GM21515 (cell line): ENCODE results near the gene C5orf15.
A peak's percentile ranks its signal among the peaks of the same experiment; 100 is the strongest.
"Not testable (repeated sequence)": the region's sequence is repeated elsewhere in the genome, so short reads cannot be mapped to it uniquely, and the experiment has no call there.

Source experiments
- ATAC-seq: cut with Tn5 transposase; IDR thresholded peaks from one replicate; pipeline ENCODE4 v1.9.1; 2021; ENCODE audit not compliant: unreplicated experiment

The C5orf15 gene

DNA sequence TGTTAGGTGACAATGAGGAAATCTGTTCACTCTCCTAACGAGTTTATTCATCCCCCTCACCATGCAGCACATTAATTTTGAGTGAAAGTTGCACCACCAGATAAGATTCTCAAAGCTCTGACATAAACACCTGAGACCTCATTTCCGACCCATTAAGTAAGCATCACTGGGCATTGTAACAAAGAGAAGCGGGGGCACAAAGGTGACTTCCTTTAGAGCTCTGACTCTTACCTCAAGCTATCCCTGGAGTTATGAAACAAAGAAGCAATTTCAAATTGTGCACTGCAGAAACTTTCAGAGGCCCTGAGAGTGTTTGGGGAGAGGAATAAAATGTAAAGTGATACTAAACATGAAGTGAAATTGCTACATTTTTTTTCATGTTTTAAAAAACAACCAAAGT is 29.5 kb downstream of the C5orf15 start:
- no peak for ATAC-seq

DNA sequence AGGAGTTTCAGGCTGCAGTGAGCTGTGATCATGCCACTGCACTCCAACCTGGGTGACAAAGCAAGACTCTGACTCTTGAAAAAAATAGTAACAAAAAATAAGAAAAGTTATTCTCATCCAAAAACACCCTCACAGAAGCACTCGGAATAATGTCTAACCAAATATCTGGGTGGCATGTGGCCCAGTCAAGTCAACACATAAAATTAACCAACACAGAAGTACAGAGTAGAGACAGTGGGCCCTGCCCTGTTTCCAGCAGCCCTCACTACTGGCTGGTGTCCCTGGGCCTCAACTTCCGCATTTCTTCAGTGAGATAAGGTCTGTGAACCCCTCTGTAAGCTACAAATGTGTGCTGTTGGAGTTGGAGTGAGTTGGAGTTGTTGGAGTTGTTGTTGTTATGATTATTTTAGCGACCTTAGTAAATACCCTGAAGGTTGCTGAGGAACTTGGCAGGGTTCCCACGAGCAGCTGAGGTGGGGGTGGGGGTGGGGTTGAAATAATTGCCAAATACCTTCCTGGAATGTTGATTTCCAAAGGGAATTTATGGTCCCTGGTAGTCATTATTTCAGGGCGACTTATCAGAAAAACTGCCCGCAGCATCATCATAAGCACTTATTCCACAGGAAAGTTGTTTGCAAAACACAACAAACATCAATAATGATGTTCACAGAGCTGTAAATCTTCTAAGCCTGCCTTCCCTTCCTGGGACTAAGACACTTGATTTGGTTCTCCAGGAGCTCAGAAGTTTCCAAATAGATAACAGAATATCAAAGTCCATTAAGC is 30.2 kb downstream of the C5orf15 start:
- no peak for ATAC-seq

DNA sequence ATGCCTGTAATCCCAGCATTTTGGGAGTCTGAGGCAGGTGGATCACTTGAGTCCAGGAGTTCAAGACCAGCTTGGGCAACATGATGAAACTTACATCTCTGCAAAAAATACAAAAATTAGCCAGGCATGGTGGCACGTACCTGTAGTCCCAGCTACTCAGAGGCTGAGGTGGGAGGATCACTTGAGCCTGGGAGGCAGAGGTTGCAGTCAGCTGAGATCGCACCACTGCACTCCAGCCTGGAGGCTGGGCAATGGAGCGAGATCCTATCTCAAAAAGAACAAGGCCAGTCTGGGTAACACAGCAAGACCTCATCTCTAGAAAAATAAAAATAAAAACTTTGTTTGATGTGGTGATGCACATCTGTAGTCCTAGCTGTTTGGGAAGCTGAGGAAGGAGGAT is 30.8 kb downstream of the C5orf15 start:
- not testable (repeated sequence) for ATAC-seq

DNA sequence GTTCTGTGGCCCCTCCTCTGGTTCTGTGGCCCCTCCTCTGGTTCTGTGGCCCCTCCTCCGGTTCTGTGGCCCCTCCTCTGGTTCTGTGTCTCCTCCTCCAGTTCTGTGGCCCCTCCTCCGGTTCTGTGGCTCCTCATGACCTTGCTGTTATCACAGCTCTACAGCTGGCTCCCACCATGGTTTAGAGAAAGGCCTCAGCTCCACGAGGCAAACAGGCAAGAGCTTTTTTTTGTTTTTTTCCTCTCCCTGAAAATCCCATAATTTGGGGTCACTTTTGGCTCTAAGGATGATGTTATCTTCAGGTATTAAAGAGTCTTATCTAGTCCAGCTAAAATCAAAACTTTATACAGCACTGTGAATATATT is 31.8 kb downstream of the C5orf15 start:
- no peak for ATAC-seq

DNA sequence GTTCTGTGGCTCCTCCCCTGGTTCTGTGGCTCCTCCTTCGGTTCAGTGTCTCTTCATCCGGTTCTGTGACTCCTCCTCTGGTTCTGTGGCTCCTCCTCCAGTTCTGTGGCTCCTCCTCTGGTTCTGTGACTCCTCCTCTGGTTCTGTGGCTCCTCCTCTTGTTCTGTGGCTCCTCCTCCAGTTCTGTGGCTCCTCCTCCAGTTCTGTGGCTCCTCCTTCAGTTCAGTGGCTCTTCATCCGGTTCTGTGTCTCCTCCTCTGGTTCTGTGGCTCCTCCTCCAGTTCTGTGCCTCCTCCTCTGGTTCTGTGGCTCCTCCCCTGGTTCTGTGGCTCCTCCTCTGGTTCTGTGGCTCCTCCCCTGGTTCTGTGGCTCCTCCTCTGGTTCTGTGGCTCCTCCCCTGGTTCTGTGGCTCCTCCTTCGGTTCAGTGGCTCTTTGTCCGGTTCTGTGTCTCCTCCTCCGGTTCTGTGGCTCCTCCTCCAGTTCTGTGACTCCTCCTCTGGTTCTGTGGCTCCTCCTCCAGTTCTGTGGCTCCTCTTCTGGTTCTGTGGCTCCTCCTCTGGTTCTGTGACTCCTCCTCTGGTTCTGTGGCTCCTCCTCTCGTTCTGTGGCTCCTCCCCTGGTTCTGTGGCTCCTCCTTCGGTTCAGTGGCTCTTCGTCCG is 32.3 kb downstream of the C5orf15 start:
- ATAC-seq = not testable (repeated sequence)

DNA sequence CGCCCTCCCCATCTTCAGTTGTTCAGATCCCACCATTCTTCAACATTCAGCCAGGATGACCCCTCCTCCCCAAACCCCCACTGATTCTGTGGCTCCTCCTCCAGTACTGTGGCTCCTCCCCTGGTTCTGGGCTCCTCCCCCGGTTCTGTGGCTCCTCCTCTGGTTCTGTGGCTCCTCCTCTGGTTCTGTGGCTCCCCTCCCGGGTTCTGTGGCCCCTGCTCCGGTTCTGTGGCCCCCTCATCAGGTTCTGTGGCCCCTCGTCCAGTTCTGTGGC is 32.8 kb downstream of the C5orf15 start:
- ATAC-seq = no peak

DNA sequence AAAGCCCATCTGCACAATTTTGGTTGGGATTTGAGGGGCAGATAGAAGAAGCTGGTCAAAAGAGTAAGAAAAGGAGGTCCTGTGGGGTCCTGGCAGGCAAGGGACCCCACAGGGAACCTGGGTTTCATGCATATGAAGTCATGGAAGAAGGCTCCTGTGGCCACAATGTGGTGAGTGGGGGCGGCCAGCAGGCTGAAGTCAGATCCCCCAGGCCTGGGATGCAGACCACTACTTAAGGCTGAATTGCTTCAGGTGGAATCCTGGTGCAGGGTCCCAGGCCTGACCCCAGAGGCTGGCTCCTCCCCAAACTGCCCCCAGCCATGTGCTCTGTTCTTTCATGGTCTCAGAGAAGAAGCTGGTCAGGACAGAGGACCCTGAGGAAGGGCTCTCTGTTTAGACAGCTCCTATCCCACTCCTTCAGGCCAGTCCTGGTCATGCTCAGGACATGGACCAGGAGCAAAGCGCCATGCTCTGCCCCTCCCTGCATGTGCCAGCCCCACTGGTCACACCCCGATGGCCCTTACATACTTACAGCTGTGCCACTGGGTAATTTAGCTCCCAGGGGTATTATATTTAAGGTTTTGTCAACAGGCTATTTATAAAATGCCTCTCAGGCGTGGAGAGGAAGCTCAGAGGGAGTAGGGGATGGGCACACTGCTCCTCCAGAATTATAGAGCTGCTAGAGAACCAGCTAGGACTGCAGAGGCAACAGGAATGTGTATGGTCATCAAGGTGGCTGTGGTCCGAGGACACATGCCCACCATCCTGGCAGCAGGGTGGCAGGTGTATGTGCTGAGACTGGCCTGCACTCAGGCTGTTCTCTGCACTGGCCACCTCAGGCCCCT is 33.4 kb downstream of the C5orf15 start:
- ATAC-seq = no peak

DNA sequence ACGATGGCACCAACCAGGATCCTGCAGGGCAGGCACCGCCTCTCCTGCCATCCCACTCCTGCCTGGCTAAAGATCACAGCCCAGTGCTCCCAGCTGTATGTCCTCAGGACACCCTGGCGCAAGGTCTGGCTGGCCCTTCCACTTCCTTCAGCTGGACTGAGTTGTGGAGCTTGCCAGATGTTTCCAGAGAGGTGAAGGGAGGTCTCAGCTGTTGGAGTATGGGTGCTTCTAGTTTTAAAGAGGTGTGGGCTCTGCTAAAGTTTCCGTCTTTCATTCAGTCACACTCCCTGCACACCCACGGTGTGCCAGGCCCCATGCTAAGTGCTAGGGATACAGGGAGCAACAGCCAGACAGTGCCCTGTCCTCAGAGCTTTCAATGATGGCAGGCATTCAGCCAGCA is 34.1 kb downstream of the C5orf15 start:
- no peak for ATAC-seq

DNA sequence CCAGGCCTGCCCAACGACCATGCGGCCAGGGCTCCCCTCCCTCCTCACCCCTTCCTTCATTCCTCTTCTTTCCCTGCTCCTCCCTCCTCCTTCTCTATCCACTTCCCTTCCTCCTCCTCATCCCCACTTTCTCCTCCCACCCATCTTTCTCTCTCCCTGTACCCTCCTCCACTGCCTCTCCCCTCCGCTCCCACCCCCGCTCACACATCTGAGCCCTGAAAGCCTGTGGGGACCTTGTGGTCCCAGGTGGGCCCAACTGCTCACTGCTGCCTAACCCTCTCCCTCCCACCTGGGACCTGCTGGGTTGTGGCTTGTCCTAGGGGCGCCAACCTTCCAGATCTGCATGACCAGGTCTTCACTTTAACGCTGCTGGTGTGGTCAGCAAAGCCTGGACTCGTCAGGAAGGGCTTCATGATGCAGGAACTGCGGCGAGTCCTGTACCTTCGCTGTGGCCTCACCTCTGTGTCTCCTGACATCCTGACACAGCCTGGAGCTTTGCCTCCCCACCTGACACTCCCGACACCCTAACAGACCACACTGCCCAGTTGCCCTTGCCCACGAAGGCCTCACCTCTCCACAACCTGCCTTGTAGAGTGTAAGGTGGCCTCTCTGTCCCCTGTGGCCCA is 34.6 kb downstream of the C5orf15 start:
- no peak for ATAC-seq

DNA sequence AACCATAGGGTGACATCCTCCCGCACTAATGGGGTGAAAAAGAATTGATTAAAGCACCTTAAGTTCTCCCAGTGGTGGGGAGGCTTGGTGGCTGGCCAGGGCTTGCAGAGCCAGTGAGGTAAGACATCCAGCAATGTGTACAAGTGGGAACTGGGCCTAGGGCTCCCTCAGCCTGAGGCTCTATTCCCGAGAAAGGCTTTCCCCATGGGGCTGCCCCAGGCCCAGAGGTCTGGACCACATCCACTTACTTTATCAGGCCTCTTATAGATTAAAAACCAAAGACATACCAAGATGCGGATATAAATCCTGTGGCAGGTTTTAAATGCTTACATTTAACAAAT is 35.3 kb downstream of the C5orf15 start:
- ATAC-seq = no peak

DNA sequence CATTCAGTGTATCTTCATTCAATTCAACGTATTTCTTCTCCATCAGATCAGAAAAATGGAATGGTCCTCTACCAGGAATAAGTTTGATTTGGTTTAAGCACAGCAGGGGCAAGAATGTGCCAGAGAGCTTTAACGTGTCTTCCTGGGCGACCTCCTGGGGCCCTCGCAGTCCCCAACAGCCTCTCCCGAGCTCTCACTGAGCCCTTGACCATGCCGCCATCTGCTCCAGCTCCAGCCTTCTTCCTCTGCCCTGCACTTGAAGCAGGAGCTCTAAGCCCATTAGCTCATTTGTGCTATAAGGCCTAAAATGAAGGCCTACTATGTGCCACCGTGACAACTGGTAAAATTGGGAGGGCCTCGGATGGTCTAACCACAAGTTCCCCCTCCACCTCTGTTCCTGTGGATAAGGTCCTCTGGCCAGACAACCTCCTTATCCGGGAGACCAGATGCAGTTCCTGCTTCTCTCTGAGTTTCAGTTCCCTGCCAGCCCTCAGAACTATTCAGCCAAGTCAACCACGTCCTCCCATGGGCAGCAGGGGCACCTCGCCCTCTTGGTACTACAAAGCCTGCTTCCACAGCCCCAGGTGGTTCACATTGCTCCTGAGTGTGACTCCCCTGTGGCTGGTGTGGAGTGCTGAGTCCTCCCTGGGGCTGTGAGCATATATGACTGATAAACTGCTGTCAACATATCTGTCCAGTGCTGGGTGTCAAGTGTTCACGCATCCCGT is 35.8 kb downstream of the C5orf15 start:
- no peak for ATAC-seq

DNA sequence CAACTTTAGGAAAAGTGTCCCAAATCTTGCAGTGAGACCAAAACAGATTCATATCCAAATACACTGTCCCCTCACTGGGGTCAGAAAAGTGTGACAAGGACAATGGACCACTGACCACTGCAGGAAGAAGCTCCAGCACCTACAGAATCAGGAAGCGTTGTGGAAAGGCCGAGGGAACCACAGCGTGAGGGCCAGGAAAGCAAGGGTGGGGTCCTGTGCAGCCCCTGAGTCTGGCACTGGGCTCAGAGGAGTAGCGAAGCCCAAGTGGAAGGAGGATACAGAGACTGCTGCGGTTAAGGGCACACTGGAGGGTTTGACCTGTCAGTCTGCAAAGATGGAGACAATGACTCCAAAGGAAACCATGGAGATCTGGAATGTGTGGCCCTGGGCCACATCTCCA is 36.9 kb downstream of the C5orf15 start:
- no peak for ATAC-seq

DNA sequence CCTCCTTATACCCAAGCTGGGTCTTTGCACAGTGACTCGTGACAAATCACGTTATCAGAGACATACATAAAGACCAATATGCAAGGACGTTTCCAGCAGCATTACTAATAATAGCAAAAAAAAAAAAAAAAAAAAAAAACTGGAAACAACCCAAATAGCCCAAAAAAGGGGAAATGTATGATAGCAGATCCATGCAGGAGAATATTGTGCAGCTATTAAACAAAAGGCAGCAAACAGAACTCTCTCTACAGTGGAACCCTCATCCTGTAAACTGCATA is 37.7 kb downstream of the C5orf15 start:
- no peak for ATAC-seq

DNA sequence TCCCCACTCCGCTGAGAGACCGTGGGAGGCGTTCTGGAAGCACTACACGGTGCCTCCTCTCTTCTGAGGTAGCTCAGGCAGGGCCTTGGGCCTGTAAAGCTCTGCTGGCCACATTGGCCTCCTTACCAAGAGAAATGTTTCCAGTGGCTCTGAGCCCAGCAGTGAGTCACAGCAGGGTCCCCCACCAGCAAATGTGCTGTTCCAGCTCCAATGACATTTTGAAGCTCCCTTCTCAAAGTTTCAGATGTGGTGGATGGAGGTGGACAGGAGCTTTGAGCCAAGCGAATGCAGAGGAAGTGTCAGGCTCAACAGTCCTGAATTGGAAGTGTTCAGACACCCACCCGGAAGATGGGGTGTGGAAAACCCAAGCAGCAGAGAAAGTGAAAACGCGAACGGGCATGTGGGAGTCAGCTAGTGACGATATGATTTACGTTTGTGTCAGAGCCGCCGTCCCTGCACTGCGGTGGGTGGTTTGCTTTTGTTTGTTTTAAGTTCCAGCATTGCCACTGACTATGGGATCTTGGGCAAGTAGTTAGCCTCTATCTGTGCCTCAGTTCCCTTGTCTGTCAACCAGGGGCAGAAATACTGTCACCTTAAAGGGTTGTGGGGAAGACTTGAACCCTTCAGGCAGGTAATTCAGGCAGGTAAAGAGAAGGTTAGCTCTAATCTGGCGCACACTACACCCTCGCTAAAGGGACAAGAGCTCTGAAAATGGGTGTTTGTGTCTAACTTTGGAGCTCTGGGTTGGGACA is 38.2 kb downstream of the C5orf15 start:
- peak; percentile 46 for ATAC-seq

DNA sequence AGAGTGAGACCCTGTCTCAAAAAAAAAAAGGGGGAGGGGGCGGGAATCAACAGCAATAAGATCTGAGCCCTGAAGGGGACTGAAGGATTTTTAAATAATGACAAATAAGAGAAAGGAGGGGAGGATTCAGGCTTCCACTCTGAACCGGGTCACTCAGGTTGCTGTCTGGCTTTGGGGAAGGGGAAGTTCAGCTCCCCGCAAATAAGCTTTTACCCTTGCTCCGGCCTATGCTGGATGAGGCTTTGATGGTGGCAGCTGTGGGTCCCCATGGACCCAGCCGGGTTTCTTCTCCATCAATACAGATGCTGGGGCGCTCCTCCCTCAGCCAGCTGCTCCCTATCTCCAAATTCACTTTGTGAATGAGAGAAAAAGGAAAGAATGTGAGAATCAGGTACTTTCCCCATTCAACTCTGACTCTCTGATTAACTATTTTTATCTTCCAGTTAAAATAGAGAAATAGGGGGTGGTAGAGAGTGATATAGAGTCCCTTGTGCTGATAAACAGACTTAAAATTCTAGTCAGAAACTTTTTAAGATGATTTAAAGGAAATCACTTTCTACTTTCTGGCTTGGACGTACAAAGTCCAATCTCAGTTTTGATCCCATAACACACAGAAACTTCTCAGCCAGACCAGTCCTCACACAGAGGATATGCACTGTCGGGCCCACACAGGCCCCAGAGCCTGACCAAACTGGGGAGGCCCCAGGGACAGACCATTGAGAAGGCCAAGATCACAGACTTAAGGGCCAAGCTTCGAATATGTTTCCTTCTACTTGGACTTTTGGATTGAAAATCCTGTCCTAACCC is 39.6 kb downstream of the C5orf15 start:
- ATAC-seq = no peak

DNA sequence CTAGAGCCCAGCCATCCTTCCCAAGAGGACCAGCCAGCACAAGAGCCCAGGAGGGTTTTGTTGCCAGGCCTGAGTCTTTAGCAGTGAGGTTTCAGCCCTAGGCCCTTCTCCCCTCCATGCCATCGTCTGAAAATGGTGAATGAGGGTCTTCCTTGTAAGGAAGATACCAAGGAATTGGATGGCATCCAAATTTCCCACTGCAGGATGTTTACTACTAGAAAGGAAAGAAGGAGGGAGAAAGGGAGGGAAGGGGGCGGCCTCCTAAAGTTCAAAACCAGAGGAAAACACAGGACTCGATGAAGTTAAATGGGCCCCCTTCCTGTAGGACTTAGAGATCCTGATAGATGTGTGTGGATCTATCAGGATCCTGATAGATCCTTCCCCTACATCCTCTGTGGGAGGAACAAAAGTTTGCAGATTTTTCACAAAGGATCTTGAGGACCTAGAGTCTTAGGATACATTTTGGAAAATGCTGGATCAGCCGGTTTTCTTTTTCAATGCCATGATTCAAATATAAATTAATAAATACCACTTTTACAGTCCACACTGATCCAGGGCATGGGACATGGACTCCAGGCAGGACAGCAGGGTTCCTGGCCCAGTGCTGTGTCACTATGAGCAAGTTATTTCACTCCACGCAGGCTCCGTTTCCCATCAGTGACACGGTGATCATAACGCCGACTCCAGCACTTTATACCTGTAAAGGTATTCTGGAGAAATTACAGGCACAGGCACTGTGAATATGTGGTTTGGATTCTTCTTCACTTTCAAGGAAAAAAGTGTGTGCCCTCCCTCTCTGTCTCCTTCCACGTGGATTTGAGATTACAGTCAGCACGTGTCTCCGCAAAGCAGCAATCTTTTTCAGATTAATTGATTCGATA is 40.9 kb downstream of the C5orf15 start:
- no peak for ATAC-seq

DNA sequence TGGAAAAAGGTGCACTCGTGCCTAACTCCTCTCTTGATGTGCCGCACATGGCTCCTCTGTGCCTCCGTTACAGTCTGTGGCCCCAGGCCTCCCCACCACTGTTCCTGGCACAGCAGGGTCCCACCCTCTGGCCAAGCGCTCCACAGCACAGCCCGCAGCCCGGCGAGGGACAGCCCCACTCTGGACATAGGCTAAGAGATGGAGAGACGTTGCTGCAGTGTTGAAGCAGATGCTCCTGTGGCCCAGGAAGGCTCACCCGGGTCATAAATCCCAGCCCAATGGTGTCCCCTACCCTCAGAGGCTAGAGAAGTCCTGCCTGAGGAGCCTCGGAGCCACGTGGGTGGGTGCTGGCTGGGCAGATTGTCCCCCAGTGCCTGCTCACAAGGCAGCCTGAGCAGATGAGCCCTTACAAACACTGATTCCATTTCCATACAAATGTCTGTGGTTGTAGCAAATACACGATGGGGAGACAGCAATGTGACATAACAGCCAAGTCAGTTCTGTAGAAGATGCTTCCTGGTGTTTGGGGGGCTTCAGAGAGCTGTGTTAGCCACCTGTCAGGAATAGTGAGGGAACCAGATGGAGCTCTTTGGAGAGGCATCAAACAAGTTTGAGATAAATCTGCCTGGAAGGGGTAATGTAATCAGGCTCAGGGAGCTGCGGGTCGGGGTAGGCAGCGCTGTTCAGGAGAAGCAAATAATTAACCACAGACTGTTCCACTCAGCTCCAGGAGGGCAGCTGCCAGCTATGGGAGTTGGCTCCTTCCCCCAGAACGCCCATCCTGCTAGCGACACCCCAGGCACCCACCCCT is 41.7 kb downstream of the C5orf15 start:
- no peak for ATAC-seq

DNA sequence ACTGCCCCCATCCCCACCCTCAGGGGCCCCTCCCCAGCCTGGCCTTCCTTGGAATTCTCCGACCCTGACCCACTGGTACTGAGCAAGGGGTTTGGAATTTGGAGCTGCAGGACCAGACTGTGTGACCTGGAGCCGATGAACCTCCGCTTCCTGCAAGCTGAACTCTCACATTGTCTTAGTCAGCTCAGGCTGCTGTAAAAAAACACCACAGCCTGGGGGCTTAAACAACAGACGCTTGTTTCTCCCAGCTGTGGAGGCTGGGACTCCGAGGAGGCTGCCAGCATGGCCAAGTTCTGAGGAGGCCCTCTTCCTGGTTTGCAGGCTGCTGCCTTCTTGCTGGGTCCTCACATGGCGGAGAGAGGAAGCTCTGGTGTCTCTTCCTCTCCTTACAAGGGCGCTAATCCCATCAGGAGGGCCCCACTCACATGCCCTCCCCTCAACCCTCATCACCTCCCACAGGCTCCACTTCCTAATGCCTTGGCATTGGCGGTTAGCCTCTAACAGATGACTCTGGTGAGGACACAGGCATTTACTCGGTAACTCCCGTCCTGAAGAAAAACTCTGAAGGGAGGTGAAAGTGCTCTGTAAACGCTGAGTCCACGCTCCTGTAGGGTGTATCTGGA is 42.4 kb downstream of the C5orf15 start:
- ATAC-seq = no peak
